HepG2 (cell line): ENCODE measurements around the gene KCTD16. TPM values are rescaled to one million over a fixed set of nuclear protein-coding genes. Genes with fewer than 3 reads are reported as not detected.

ENCODE experiments used
- FOXA1 ChIP-seq, 2 experiments: fragments of 450-650 bp in 1 of 2; sonication (generic) in 1 of 2; formaldehyde crosslinking in 1 of 2; IDR thresholded peaks; 2 replicates each; pipeline versions ENCODE4 v1.4.0 to v1.6.1; 2016 to 2020; ENCODE audit warnings: missing genetic modification reagents in 1 of 2
- KDM5A ChIP-seq: fragments of 200-600 bp; sonication (generic); IDR thresholded peaks from 2 replicates; pipeline ENCODE4 v1.7.0; 2018; ENCODE audit warnings: antibody characterized with exemption, mild to moderate bottlenecking, low read length, borderline replicate concordance
- MIER2 ChIP-seq: IDR thresholded peaks from 2 replicates; pipeline ENCODE4 v1.6.1; 2016; ENCODE audit warnings: missing biosample characterization, missing genetic modification reagents
- NR2C2 ChIP-seq: sonication (generic); formaldehyde crosslinking; IDR thresholded peaks from 2 replicates; pipeline ENCODE4 v1.4.0; 2020; ENCODE audit warnings: missing genetic modification reagents, mild to moderate bottlenecking, moderate library complexity, borderline replicate concordance
- ZBTB7A ChIP-seq: sonication (generic); formaldehyde crosslinking; IDR thresholded peaks from 2 replicates; pipeline ENCODE4 v1.8.0; 2022; ENCODE audit warnings: mild to moderate bottlenecking, missing genetic modification reagents
- ZNF234 ChIP-seq: sonication (generic); formaldehyde crosslinking; conservative IDR thresholded peaks from 2 replicates; pipeline ENCODE4 v1.5.1; 2020; ENCODE audit warnings: mild to moderate bottlenecking, missing genetic modification reagents
- ZNF570 ChIP-seq: sonication (generic); formaldehyde crosslinking; IDR thresholded peaks from 2 replicates; pipeline ENCODE4 v1.4.0; 2020; ENCODE audit warnings: mild to moderate bottlenecking, missing genetic modification reagents, borderline replicate concordance
- polyA plus RNA-seq, 8 experiments: library from polyadenylated mRNA; depleted of rRNA in 3 of 8; stranded (reverse) in 7 of 8; unstranded in 1 of 8; fragments of >200 nt; fragmentation: Illumina TruSeq in 4 of 8; extraction: Trizol in 4 of 8; gene quantifications; 2 replicates each; pipeline versions ENCODE4 v1.2.1 to v1.2.3, GENCODE V29; 2011 to 2016; ENCODE audit warnings: low read depth in 4 of 8, missing spikeins in 1 of 8, mixed read lengths in 1 of 8; ENCODE audit not compliant: insufficient read depth in 1 of 8
- total RNA-seq, 5 experiments: library from RNA; depleted of rRNA; stranded (reverse); fragments of >200 nt; fragmentation: Illumina TruSeq; extraction: Trizol; gene quantifications; 2 replicates each; pipeline ENCODE4 v1.2.3, GENCODE V29; 2016; ENCODE audit warnings: low read depth in 1 of 5
- TF ChIP-seq, protein P1 (sequence below), 2 experiments: fragments of 450-650 bp in 1 of 2; sonication (generic) in 1 of 2; formaldehyde crosslinking in 1 of 2; IDR thresholded peaks; 2 replicates each; pipeline versions ENCODE4 v1.6.1 to v1.8.0; 2016 to 2022; ENCODE audit warnings: antibody characterized with exemption in 1 of 2, mild to moderate bottlenecking in 1 of 2, missing genetic modification reagents in 1 of 2
- TF ChIP-seq, protein P2 (sequence below): sonication (generic); formaldehyde crosslinking; IDR thresholded peaks from 2 replicates; pipeline ENCODE4 v1.5.1; 2020; ENCODE audit warnings: missing genetic modification reagents, mild to moderate bottlenecking, borderline replicate concordance

KCTD16 gene
- total and polyA plus RNA-seq, 2 of the 13 experiments (the other 11 are each of a cell fraction or from before 2014, with no cell fraction given), result 0.02 to 0.09 TPM

DNA sequence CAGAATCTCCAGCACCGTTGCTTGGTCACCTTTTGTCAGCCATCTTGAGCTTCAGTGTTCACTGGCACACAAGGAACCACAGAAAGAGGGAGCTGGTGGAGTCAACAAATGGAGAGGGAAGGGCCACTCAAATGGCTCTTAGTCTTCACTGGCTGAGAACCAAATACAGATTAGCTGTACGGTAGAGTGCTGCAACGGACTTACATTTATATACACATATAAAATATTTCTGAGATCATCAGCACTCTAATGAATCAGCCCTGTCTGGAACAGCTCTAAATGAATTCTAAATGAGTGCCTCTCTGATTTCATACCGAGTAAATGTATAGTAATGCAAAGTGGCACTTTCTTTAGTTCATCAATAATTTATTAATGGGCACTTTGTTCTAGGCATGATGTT is 24.8 kb downstream of the KCTD16 start (continued):
- TF ChIP-seq, protein P1, sequence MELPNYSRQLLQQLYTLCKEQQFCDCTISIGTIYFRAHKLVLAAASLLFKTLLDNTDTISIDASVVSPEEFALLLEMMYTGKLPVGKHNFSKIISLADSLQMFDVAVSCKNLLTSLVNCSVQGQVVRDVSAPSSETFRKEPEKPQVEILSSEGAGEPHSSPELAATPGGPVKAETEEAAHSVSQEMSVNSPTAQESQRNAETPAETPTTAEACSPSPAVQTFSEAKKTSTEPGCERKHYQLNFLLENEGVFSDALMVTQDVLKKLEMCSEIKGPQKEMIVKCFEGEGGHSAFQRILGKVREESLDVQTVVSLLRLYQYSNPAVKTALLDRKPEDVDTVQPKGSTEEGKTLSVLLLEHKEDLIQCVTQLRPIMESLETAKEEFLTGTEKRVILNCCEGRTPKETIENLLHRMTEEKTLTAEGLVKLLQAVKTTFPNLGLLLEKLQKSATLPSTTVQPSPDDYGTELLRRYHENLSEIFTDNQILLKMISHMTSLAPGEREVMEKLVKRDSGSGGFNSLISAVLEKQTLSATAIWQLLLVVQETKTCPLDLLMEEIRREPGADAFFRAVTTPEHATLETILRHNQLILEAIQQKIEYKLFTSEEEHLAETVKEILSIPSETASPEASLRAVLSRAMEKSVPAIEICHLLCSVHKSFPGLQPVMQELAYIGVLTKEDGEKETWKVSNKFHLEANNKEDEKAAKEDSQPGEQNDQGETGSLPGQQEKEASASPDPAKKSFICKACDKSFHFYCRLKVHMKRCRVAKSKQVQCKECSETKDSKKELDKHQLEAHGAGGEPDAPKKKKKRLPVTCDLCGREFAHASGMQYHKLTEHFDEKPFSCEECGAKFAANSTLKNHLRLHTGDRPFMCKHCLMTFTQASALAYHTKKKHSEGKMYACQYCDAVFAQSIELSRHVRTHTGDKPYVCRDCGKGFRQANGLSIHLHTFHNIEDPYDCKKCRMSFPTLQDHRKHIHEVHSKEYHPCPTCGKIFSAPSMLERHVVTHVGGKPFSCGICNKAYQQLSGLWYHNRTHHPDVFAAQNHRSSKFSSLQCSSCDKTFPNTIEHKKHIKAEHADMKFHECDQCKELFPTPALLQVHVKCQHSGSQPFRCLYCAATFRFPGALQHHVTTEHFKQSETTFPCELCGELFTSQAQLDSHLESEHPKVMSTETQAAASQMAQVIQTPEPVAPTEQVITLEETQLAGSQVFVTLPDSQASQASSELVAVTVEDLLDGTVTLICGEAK (IDR thresholded peaks at IDR 0.05), result no peak
- TF ChIP-seq, protein P1 (CRISPR knock-in tag; IDR thresholded peaks at IDR 0.05), result no peak
- no peak for TF ChIP-seq FOXA1 (IDR thresholded peaks at IDR 0.05)
- no peak for TF ChIP-seq FOXA1 (CRISPR knock-in tag; IDR thresholded peaks at IDR 0.05)
- no peak for TF ChIP-seq MIER2 (CRISPR knock-in tag)
- no peak for TF ChIP-seq KDM5A
- TF ChIP-seq, protein P2, sequence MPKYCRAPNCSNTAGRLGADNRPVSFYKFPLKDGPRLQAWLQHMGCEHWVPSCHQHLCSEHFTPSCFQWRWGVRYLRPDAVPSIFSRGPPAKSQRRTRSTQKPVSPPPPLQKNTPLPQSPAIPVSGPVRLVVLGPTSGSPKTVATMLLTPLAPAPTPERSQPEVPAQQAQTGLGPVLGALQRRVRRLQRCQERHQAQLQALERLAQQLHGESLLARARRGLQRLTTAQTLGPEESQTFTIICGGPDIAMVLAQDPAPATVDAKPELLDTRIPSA (CRISPR knock-in tag), result no peak
- TF ChIP-seq ZBTB7A, result no peak
- no peak for TF ChIP-seq NR2C2 (CRISPR knock-in tag)
- no peak for TF ChIP-seq ZNF234 (CRISPR knock-in tag)
- TF ChIP-seq ZNF570, result no peak
